Muscle layer of duodenum (tissue), 2 donors: Measurements from ENCODE around the gene PAPOLB.

ENCODE experiments used
- H3K27ac ChIP-seq: one replicate; pipeline ENCODE4 v1.7.0; 2013; ENCODE audit warnings: mild to moderate bottlenecking, low read length
- H3K27me3 ChIP-seq: one replicate; pipeline ENCODE4 v1.7.0; 2013; ENCODE audit warnings: low read depth, mild to moderate bottlenecking, control low read depth, low read length
- H3K36me3 ChIP-seq, 2 donors: one replicate each; pipeline ENCODE4 v1.7.0; 2013; ENCODE audit warnings: low read length in 2 of 2, control low read depth in 1 of 2, mild to moderate bottlenecking in 1 of 2; ENCODE audit not compliant: insufficient read depth in 2 of 2, control insufficient read depth in 1 of 2
- H3K4me1 ChIP-seq, 2 donors: one replicate each; pipeline ENCODE4 v1.7.0; 2013; ENCODE audit warnings: low read length in 2 of 2, mild to moderate bottlenecking in 2 of 2, control low read depth in 1 of 2, moderate library complexity in 1 of 2; ENCODE audit not compliant: insufficient read depth in 2 of 2, control insufficient read depth in 1 of 2
- H3K4me3 ChIP-seq, 2 donors: one replicate each; pipeline ENCODE4 v1.7.0; 2013; ENCODE audit warnings: low read length in 2 of 2, low read depth in 1 of 2, mild to moderate bottlenecking in 1 of 2
- H3K9me3 ChIP-seq, 2 donors: one replicate each; pipeline ENCODE4 v1.7.0; 2013; ENCODE audit warnings: low read length in 2 of 2, control low read depth in 1 of 2, mild to moderate bottlenecking in 1 of 2; ENCODE audit not compliant: control insufficient read depth in 1 of 2
- donor health status: healthy.

The PAPOLB gene

GRCh38 chr7:4854916-4855315, 6.9 kb downstream of the PAPOLB start:
- H3K36me3 ChIP-seq = no peaks in the 10 kb centered on the region
- no peak overlapping the region for H3K4me3 ChIP-seq
- H3K9me3 ChIP-seq = peaks cover 0 to 10% of the 10 kb centered on the region in 2 donors
- no peaks in the 10 kb centered on the region for H3K27me3 ChIP-seq
- H3K27ac ChIP-seq = no peak overlapping the region
- no peaks in the 10 kb centered on the region for H3K4me1 ChIP-seq

GRCh38 chr7:4851459-4852422, 10.1 kb downstream of the PAPOLB start:
- Histone ChIP-seq H3K27me3 (no peaks in the 10 kb centered on the region), H3K36me3 (no peaks in the 10 kb centered on the region), H3K4me3 (no peak overlapping the region)

GRCh38 chr7:4850262-4850795, 11.5 kb downstream of the PAPOLB start:
- Histone ChIP-seq H3K27me3 (no peaks in the 10 kb centered on the region), H3K27ac (no peak overlapping the region), H3K9me3 (peaks cover 0 to 10% of the 10 kb centered on the region in 2 donors), H3K36me3 (no peaks in the 10 kb centered on the region), H3K4me1 (no peaks in the 10 kb centered on the region), H3K4me3 (no peak overlapping the region)

More at GRCh38 chr7:4851459-4852422, 10.1 kb downstream of the PAPOLB start:
- H3K4me1 ChIP-seq = no peaks in the 10 kb centered on the region
- peaks cover 0 to 10% of the 10 kb centered on the region in 2 donors for H3K9me3 ChIP-seq
- no peak overlapping the region for H3K27ac ChIP-seq

GRCh38 chr7:4849390-4849789, 12.4 kb downstream of the PAPOLB start:
- no peaks in the 10 kb centered on the region for H3K27me3 ChIP-seq
- no peaks in the 10 kb centered on the region for H3K4me1 ChIP-seq
- H3K27ac ChIP-seq = no peak overlapping the region
- H3K36me3 ChIP-seq = no peaks in the 10 kb centered on the region
- peaks cover 0 to 10% of the 10 kb centered on the region in 2 donors for H3K9me3 ChIP-seq
- no peak overlapping the region for H3K4me3 ChIP-seq

- H3K4me3 ChIP-seq = no peak overlapping the region
- H3K4me1 ChIP-seq = no peaks in the 10 kb centered on the region
- no peak overlapping the region for H3K27ac ChIP-seq
- H3K36me3 ChIP-seq = no peaks in the 10 kb centered on the region
- no peaks in the 10 kb centered on the region for H3K9me3 ChIP-seq
- H3K27me3 ChIP-seq = no peaks in the 10 kb centered on the region
These were observed 16.1 kb downstream of the PAPOLB start for GRCh38 chr7:4845740-4846142.

GRCh38 chr7:4842319-4843064, 19.3 kb downstream of the PAPOLB start:
- Histone ChIP-seq H3K27me3 (no peaks in the 10 kb centered on the region), H3K4me1 (no peaks in the 10 kb centered on the region), H3K36me3 (no peaks in the 10 kb centered on the region), H3K9me3 (no peaks in the 10 kb centered on the region), H3K4me3 (no peak overlapping the region), H3K27ac (no peak overlapping the region)

GRCh38 chr7:4841836-4842235, 20.0 kb downstream of the PAPOLB start:
- Histone ChIP-seq H3K4me3 (no peak overlapping the region), H3K27ac (no peak overlapping the region), H3K4me1 (peaks cover 0 to 3% of the 10 kb centered on the region in 2 donors), H3K36me3 (no peaks in the 10 kb centered on the region), H3K9me3 (no peaks in the 10 kb centered on the region), H3K27me3 (no peaks in the 10 kb centered on the region)

GRCh38 chr7:4841007-4841784, 20.6 kb downstream of the PAPOLB start:
- Histone ChIP-seq H3K9me3 (no peaks in the 10 kb centered on the region), H3K27me3 (no peaks in the 10 kb centered on the region), H3K36me3 (no peaks in the 10 kb centered on the region), H3K4me1 (peaks cover 0 to 3% of the 10 kb centered on the region in 2 donors), H3K27ac (no peak overlapping the region), H3K4me3 (no peak overlapping the region)

GRCh38 chr7:4840079-4840501, 21.7 kb downstream of the PAPOLB start:
- H3K36me3 ChIP-seq = no peaks in the 10 kb centered on the region
- H3K9me3 ChIP-seq = no peaks in the 10 kb centered on the region
- H3K27me3 ChIP-seq = no peaks in the 10 kb centered on the region
- no peak overlapping the region for H3K27ac ChIP-seq
- peaks cover 0 to 3% of the 10 kb centered on the region in 2 donors for H3K4me1 ChIP-seq
- H3K4me3 ChIP-seq = no peak overlapping the region

GRCh38 chr7:4838626-4839334, 23.1 kb downstream of the PAPOLB start:
- Histone ChIP-seq H3K27ac (no peak overlapping the region), H3K9me3 (no peaks in the 10 kb centered on the region), H3K4me1 (peaks cover 0 to 3% of the 10 kb centered on the region in 2 donors), H3K36me3 (no peaks in the 10 kb centered on the region), H3K4me3 (no peak overlapping the region), H3K27me3 (no peaks in the 10 kb centered on the region)
